Stimulated activated CD4-positive, alpha-beta T cell treated with anti-CD3 and anti-CD28 coated beads, Interleukin-1b, Interleukin-23, amount 100 ng/mL, for 24 hours (primary cell): ENCODE data around the gene RBSN.

Source experiments
- DNase-seq, 4 experiments: peaks; one replicate each; pipeline ENCODE4 v3.0.0-alpha.2; 2020; ENCODE audit warnings: low read depth in 4 of 4, low spot score in 1 of 4

The RBSN gene

GRCh38 chr3:15099364-15100098, 583 bp upstream of the RBSN start:
- no peak for DNase-seq

- no peak for DNase-seq
Observed at GRCh38 chr3:15097891-15098290, 1.1 kb downstream of the RBSN start.

- no peak for DNase-seq
Observed at GRCh38 chr3:15096046-15096445, 2.9 kb downstream of the RBSN start.

GRCh38 chr3:15094187-15094875, 4.6 kb downstream of the RBSN start:
- no peak for DNase-seq

GRCh38 chr3:15092686-15093085, 6.3 kb downstream of the RBSN start:
- DNase-seq: no peak

GRCh38 chr3:15091575-15091974, 7.4 kb downstream of the RBSN start:
- no peak for DNase-seq

- DNase-seq: no peak
Observed at GRCh38 chr3:15089201-15089600, 9.7 kb downstream of the RBSN start.

- DNase-seq: no peak
Observed at GRCh38 chr3:15086699-15087098, 12.2 kb downstream of the RBSN start.

- DNase-seq: no peak
Observed at GRCh38 chr3:15086263-15086662, 12.7 kb downstream of the RBSN start.

- no peak for DNase-seq
Observed at GRCh38 chr3:15083252-15083651, 15.7 kb downstream of the RBSN start.

GRCh38 chr3:15081960-15082664, 16.8 kb downstream of the RBSN start:
- DNase-seq: no peak

- no peak for DNase-seq
Observed at GRCh38 chr3:15079091-15079490, 19.9 kb downstream of the RBSN start.

- no peak for DNase-seq
Observed at GRCh38 chr3:15074500-15074899, 24.4 kb downstream of the RBSN start.

GRCh38 chr3:15071699-15072098, 27.2 kb downstream of the RBSN start:
- DNase-seq: no peak

- no peak for DNase-seq
Observed at GRCh38 chr3:15069441-15069840, 29.5 kb downstream of the RBSN start.

GRCh38 chr3:15066467-15066866, 32.5 kb downstream of the RBSN start:
- no peak for DNase-seq

GRCh38 chr3:15065550-15066007, 33.4 kb downstream of the RBSN start:
- DNase-seq: no peak

GRCh38 chr3:15064835-15065549, 34.0 kb downstream of the RBSN start, which contains the start of gene MRPS25:
MRPS25 (minus strand) TSS chr3:15065315; CDS start chr3:15065194, 121 bp downstream.
- peak; percentile 70 to 87 (median 82) for DNase-seq

GRCh38 chr3:15064299-15064834, 34.6 kb downstream of the RBSN start:
- DNase-seq: no peak

- no peak for DNase-seq
Observed at GRCh38 chr3:15063656-15064286, 35.2 kb downstream of the RBSN start.

- no peak for DNase-seq
Observed at GRCh38 chr3:15063238-15063637, 35.7 kb downstream of the RBSN start.
